RWPE2 (cell line): ENCODE data around the gene RPL13.

ENCODE experiments used
- ATAC-seq: fragments of 200-7000 bp; cut with Tn5 transposase; 3 replicates; pipeline ENCODE4 v1.9.1; 2021; ENCODE audit warnings: low read depth
- DNase-seq: peaks from one replicate; pipeline ENCODE4 v3.0.0-alpha.2; 2020; ENCODE audit warnings: low spot score
- H3K27ac ChIP-seq: fragments of 450-650 bp; 2 replicates; pipeline ENCODE4 v1.5.1; 2017; ENCODE audit warnings: mild to moderate bottlenecking; ENCODE audit not compliant: poor library complexity, severe bottlenecking
- H3K27me3 ChIP-seq: fragments of 250-450 bp; sonication (Bioruptor Pico); 2 replicates; pipeline ENCODE4 v1.5.1; 2021; ENCODE audit warnings: mild to moderate bottlenecking, moderate library complexity; ENCODE audit not compliant: insufficient read depth, poor library complexity, severe bottlenecking
- H3K36me3 ChIP-seq: fragments of 250-450 bp; sonication (Bioruptor Pico); 2 replicates; pipeline ENCODE4 v1.5.1; 2020; ENCODE audit warnings: low read depth, mild to moderate bottlenecking, moderate library complexity
- H3K4me1 ChIP-seq: fragments of 250-450 bp; sonication (Bioruptor Pico); 2 replicates; pipeline ENCODE4 v1.5.1; 2021; ENCODE audit warnings: mild to moderate bottlenecking, moderate library complexity; ENCODE audit not compliant: insufficient read depth, poor library complexity, severe bottlenecking
- H3K4me3 ChIP-seq: fragments of 250-450 bp; sonication (Bioruptor Pico); 2 replicates; pipeline ENCODE4 v1.5.1; 2021; ENCODE audit warnings: mild to moderate bottlenecking, moderate library complexity; ENCODE audit not compliant: severe bottlenecking
- H3K9me3 ChIP-seq: fragments of 250-450 bp; sonication (Bioruptor Pico); 2 replicates; pipeline ENCODE4 v1.5.1; 2021; ENCODE audit warnings: mild to moderate bottlenecking, moderate library complexity; ENCODE audit not compliant: severe bottlenecking
- CTCF ChIP-seq: fragments of 450-650 bp; IDR thresholded peaks from one replicate; pipeline ENCODE4 v1.5.1; 2017; ENCODE audit warnings: mild to moderate bottlenecking, moderate library complexity; ENCODE audit not compliant: poor library complexity, severe bottlenecking

Gene RPL13

GRCh38 chr16:89610108-89610453 is 49.6 kb downstream of the RPL13 start:
- DNase-seq (no peak), ATAC-seq (no peak)
- H3K4me1 ChIP-seq, result no peaks in the 10 kb centered on the region
- no peaks in the 10 kb centered on the region for H3K9me3 ChIP-seq
- no peak overlapping the region for H3K4me3 ChIP-seq
- H3K27ac ChIP-seq, result no peak overlapping the region
- no peaks in the 10 kb centered on the region for H3K36me3 ChIP-seq
- no peak for TF ChIP-seq CTCF
- H3K27me3 ChIP-seq, result no peaks in the 10 kb centered on the region

GRCh38 chr16:89612415-89613166 is 52.1 kb downstream of the RPL13 start:
- DNase-seq (peak; percentile 40), ATAC-seq (no peak)
- TF ChIP-seq CTCF, result no peak
- no peaks in the 10 kb centered on the region for H3K36me3 ChIP-seq
- no peaks in the 10 kb centered on the region for H3K4me1 ChIP-seq
- no peak overlapping the region for H3K4me3 ChIP-seq
- no peaks in the 10 kb centered on the region for H3K27me3 ChIP-seq
- H3K9me3 ChIP-seq, result no peaks in the 10 kb centered on the region
- H3K27ac ChIP-seq, result no peak overlapping the region

GRCh38 chr16:89613231-89613953 is 52.9 kb downstream of the RPL13 start, which contains the start of gene DPEP1:
TSS of gene DPEP1 (plus strand) at chr16:89613642. CDS start at chr16:89630411, 16,769 bp downstream.
- H3K27ac ChIP-seq, result no peak within 1 kb of the TSS
- TF ChIP-seq CTCF, result no peak
- no peaks in the 10 kb centered on the region for H3K27me3 ChIP-seq
- DNase-seq (peak; percentile 64), ATAC-seq (no peak)
- no peaks in the 10 kb centered on the region for H3K4me1 ChIP-seq
- H3K4me3 ChIP-seq, result no peak within 1 kb of the TSS
- no peaks in the 10 kb centered on the region for H3K9me3 ChIP-seq
- no peaks in the 10 kb centered on the region for H3K36me3 ChIP-seq

GRCh38 chr16:89613954-89614459 is 53.5 kb downstream of the RPL13 start:
- ATAC-seq (no peak), DNase-seq (no peak)
- no peak for TF ChIP-seq CTCF
- no peaks in the 10 kb centered on the region for H3K9me3 ChIP-seq
- no peaks in the 10 kb centered on the region for H3K4me1 ChIP-seq
- no peaks in the 10 kb centered on the region for H3K36me3 ChIP-seq
- H3K27ac ChIP-seq, result no peak overlapping the region
- no peak overlapping the region for H3K4me3 ChIP-seq
- H3K27me3 ChIP-seq, result no peaks in the 10 kb centered on the region
